SU-DHL-6 (cell line): Measurements from ENCODE around the gene ARHGAP8.

Experiments used
- EZH2phosphoT487 ChIP-seq: fragments of 200-600 bp; sonication (generic), shearing (Covaris generic); conservative IDR thresholded peaks from 2 replicates; pipeline ENCODE4 v1.6.1; 2018; ENCODE audit warnings: mild to moderate bottlenecking, antibody characterized with exemption, low read length, moderate library complexity, mixed read lengths
- TF ChIP-seq, protein P1 (sequence below): fragments of 200-600 bp; sonication (generic); IDR thresholded peaks from one replicate; pipeline ENCODE4 v1.5.1; 2017; ENCODE audit warnings: antibody characterized with exemption, mild to moderate bottlenecking, low read length, moderate library complexity; ENCODE audit not compliant: insufficient read depth, poor library complexity, severe bottlenecking

DNA sequence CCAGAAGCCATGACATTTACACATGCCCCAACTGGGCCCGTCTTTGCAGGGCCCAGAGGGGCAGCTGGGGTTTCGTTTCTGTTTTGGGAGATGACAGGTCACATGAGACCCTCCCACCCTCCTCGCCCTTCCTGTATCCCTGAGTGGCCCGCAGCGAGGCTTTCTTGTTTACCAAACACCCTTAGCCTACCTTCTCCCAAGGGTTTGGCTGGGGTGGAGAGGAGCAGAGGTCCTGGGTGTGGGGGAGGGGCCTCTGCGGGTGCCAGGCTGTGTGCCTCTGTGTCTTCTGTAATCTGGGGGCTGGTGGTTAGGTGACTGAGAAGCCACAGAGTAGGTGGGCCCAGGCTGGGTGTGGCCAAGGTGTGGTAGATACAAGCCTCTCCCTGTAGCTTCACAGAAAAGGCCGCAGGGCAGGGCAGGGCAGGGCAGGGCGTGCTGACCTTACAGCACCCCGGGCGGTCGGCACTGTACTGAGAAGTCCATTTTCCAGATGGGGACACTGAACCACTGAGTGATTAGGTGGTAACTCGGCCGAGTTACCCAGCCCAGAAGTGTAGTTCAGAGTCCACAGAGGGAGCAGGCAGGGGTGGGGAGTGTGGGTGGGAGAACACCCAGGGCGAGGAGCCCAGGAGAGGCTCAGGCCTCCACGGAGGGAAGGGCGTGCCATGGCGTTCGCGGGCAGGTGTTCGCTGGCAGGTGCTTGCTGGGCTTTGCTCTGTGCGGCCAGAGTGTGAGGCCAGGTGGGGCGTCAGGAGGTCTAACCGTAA, 41.7 kb upstream of the ARHGAP8 start:
- TF ChIP-seq, protein P1, sequence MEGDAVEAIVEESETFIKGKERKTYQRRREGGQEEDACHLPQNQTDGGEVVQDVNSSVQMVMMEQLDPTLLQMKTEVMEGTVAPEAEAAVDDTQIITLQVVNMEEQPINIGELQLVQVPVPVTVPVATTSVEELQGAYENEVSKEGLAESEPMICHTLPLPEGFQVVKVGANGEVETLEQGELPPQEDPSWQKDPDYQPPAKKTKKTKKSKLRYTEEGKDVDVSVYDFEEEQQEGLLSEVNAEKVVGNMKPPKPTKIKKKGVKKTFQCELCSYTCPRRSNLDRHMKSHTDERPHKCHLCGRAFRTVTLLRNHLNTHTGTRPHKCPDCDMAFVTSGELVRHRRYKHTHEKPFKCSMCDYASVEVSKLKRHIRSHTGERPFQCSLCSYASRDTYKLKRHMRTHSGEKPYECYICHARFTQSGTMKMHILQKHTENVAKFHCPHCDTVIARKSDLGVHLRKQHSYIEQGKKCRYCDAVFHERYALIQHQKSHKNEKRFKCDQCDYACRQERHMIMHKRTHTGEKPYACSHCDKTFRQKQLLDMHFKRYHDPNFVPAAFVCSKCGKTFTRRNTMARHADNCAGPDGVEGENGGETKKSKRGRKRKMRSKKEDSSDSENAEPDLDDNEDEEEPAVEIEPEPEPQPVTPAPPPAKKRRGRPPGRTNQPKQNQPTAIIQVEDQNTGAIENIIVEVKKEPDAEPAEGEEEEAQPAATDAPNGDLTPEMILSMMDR = no peak
- TF ChIP-seq EZH2phosphoT487 = no peak
